ENCODE measurements around the gene VANGL1.

- TF ChIP-seq, protein P1, sequence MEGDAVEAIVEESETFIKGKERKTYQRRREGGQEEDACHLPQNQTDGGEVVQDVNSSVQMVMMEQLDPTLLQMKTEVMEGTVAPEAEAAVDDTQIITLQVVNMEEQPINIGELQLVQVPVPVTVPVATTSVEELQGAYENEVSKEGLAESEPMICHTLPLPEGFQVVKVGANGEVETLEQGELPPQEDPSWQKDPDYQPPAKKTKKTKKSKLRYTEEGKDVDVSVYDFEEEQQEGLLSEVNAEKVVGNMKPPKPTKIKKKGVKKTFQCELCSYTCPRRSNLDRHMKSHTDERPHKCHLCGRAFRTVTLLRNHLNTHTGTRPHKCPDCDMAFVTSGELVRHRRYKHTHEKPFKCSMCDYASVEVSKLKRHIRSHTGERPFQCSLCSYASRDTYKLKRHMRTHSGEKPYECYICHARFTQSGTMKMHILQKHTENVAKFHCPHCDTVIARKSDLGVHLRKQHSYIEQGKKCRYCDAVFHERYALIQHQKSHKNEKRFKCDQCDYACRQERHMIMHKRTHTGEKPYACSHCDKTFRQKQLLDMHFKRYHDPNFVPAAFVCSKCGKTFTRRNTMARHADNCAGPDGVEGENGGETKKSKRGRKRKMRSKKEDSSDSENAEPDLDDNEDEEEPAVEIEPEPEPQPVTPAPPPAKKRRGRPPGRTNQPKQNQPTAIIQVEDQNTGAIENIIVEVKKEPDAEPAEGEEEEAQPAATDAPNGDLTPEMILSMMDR (IDR thresholded peaks at IDR 0.05), result no peak
- TF ChIP-seq POLR2A (IDR thresholded peaks at IDR 0.05), result no peak
These were observed 64.2 kb downstream of the VANGL1 start for GRCh38 chr1:115705963-115706362.

All from adrenal gland (tissue), 5 donors.